ENCODE data around the gene SNX17.
"Not testable (repeated sequence)": the region's sequence is repeated elsewhere in the genome, so short reads cannot be mapped to it uniquely, and the experiment has no call there.

Gene SNX17, protein sequence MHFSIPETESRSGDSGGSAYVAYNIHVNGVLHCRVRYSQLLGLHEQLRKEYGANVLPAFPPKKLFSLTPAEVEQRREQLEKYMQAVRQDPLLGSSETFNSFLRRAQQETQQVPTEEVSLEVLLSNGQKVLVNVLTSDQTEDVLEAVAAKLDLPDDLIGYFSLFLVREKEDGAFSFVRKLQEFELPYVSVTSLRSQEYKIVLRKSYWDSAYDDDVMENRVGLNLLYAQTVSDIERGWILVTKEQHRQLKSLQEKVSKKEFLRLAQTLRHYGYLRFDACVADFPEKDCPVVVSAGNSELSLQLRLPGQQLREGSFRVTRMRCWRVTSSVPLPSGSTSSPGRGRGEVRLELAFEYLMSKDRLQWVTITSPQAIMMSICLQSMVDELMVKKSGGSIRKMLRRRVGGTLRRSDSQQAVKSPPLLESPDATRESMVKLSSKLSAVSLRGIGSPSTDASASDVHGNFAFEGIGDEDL

GRCh38 chr2:27370026-27370815 is at the start of gene SNX17, which contains the start of gene EIF2B4:
TSS of gene SNX17 (plus strand) at chr2:27370616. CDS start at chr2:27370744, 128 bp downstream.
TSS of gene EIF2B4 (minus strand) at chr2:27370338. CDS start at chr2:27370314, 24 bp downstream.
- peak; percentile 96 for DNase-seq

- peak; percentile 50 for DNase-seq
Observed at GRCh38 chr2:27320958-27321543, 49.4 kb upstream of the SNX17 start.

GRCh38 chr2:27322301-27322765 is 48.1 kb upstream of the SNX17 start:
- no peak for DNase-seq

DNA sequence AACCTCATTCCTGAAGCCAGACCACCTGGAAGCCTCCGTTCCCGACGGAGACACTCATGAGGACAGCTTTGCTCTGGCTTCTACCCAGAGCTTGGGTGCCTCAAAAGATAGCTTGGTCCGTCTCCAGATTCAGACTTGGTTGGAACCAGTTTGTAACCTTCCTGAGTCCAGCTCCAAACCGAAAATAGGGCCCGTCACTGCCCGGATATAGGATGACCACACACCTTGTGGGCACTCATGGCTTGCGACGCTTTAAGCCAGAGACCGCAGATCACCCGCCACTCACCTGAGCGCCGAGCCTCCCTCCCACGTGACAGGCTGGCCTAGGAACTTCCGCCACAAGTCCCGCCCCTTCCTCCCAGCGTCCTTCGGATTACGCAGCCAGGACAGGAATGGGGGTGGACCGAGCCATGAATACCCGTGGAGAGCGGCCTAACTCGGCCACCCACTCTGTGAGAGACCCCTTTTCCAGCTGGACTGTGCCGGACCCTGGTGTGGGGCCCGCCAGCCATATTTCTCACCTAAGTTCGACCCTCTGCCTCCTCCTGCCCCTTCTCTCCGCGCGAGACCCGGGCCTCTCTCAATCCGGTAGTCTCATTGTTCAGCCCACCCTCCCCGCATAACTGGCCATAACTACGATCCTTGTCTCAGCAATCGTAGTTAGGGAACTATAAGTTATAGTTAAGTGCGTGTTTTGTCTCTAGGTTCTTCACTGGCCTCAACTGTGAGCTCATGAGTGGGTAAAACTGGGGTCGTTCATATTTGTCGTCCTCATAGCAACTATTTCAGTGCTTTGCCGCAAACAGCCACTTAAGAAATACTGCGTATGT is 47.4 kb upstream of the SNX17 start, which contains the start of gene MPV17:
Gene MPV17 (minus strand): TSS at position 332 of the 830 bp plus-strand sequence. CDS start 580 bp downstream, outside the sequence.
- DNase-seq, result peak; percentile 89

- no peak for DNase-seq
Observed at GRCh38 chr2:27323596-27324285, 46.7 kb upstream of the SNX17 start.

DNA sequence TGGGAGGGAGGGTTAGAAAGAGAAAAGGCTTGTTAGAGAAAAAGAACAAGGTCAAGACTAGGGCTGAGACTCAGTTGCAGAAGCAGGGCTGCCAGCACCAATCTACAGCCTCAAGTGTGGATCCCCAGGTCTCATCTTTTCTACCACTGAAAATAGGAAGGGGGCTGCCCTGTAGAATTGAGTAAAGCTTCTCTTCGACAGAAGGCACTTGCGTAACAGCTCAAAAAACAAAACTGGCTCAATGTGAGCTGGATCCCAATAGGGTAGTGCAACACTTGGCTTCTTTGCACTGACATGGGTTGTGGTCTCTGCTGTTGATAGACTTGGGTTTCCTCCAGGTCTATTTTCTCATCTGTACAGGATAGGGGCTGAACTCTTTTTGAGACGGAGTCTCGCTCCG is 45.7 kb upstream of the SNX17 start:
- DNase-seq, result no peak

- no peak for DNase-seq
Observed at GRCh38 chr2:27335311-27335710, 35.1 kb upstream of the SNX17 start.

GRCh38 chr2:27336173-27336572 is 34.2 kb upstream of the SNX17 start:
- DNase-seq, result no peak

- DNase-seq, result no peak
Observed at GRCh38 chr2:27347641-27348040, 22.8 kb upstream of the SNX17 start.

- DNase-seq, result no peak
Observed at GRCh38 chr2:27350106-27350693, 20.2 kb upstream of the SNX17 start.

DNA sequence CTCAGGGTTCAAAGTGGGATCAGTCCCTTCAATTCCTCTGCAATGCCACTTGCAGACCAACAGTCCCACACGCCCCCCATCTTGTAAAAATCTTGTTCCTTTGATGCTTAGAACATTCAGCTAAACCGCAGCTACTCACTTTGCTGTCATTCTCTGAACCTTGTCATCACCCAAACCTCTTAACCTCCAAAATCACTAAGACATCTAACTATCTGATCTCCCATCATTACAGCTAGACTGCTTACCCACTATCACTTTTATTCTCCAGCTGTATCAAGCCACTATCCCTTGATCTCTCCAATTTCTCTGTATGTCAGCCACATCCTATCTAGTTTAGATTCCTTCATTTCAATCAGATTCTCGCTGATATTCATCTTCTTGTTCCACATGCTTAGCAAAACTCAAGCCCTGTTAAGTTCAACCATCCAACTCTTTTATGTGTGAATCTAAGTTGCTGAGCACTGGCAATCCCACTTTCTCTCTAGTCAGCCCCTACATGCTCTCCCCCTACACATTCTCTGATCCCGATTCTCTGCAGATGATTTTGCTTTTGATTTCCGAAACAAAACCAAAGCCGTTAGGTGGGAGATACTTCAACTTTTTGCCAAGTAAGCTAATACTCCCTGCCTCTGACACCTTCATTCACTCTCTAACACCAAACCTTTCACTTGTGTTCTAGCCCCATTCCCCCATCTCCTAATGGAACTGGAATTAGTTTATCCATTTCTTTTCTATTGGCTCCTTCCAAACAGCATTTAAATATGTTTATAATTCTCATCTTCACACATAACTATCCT is 18.4 kb upstream of the SNX17 start:
- DNase-seq, result no peak

- DNase-seq, result not testable (repeated sequence)
Observed at GRCh38 chr2:27353386-27353761, 17.0 kb upstream of the SNX17 start.

- no peak for DNase-seq
Observed at GRCh38 chr2:27353762-27354596, 16.4 kb upstream of the SNX17 start.

DNA sequence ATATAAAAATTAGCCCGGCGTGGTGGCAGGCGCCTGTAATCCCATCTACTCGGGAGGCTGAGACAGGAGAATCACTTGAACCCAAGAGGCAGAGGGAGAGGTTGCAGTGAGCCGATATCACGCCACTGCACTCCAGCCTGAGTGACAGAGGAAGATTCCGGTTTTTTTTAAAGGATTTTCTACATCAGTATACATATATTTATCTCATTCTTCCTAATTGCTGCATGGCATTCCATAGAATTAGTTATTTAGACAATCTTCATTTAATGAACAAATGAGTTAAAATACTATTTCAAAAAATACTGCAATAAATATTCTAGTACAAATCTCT is 15.9 kb upstream of the SNX17 start:
- no peak for DNase-seq

- peak; percentile 29 for DNase-seq
Observed at GRCh38 chr2:27356056-27356381, 14.4 kb upstream of the SNX17 start.

- peak; percentile 88 for DNase-seq
Observed at GRCh38 chr2:27356382-27357181, 13.8 kb upstream of the SNX17 start, which contains the start of gene GTF3C2. TSS of gene GTF3C2 (minus strand) at chr2:27356764. CDS start at chr2:27343554, 13,210 bp downstream.

- no peak for DNase-seq
Observed at GRCh38 chr2:27362678-27363420, 7.6 kb upstream of the SNX17 start.

DNA sequence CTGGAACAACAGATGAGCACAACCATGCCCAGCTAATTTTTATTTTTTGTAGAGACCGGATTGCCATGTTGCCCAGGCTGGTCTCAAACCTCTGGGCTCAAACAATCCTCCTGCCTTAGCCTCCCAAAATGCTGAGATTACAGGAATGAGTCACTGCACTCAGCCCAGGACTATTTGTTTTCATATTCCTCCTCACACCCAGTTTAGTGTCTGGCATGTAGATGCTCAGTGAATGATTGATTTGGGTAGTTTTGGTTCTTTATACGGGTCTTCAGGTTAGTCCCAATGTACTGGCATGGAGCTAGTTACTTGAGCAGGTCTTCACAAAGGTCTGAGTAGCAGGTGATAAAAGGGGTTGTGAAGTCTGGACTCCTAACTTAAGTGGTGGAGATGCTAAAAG is 6.5 kb upstream of the SNX17 start:
- no peak for DNase-seq

Data from NCI-H2029 (cell line).